SK-N-MC (cell line): ENCODE measurements around the gene MYOF.

Source experiments
- EZH2 ChIP-seq: fragments of 200-600 bp; sonication (generic); IDR thresholded peaks from one replicate; pipeline ENCODE4 v1.6.1; 2017; ENCODE audit warnings: antibody characterized with exemption
- POLR2AphosphoS5 ChIP-seq: IDR thresholded peaks from 2 replicates; pipeline ENCODE4 v1.6.1; 2012; ENCODE audit warnings: mild to moderate bottlenecking, low read depth, low read length, borderline replicate concordance

GRCh38 chr10:93268021-93268420, 214.1 kb downstream of the MYOF start:
- no peak for TF ChIP-seq POLR2AphosphoS5
- no peak for TF ChIP-seq EZH2
